B cell (primary cell): ENCODE results near the gene AANAT. TPM values are rescaled to one million over a fixed set of nuclear protein-coding genes. Genes with fewer than 3 reads are reported as not detected.
"Not testable (repeated sequence)": the region's sequence is repeated elsewhere in the genome, so short reads cannot be mapped to it uniquely, and the experiment has no call there.

Experiments
- ATAC-seq: fragments of 200-7000 bp; cut with Tn5 transposase; one replicate; pipeline ENCODE4 v1.10.0; 2021; ENCODE audit warnings: low read depth, mild to moderate bottlenecking, moderate number of reproducible peaks, moderate library complexity
- CTCF ChIA-PET: fragments of 350-600 bp; sonication (Branson Sonifier 250); formaldehyde crosslinking; loops from one replicate; lab custom pipeline; 2021; ENCODE audit warnings: antibody characterized with exemption, inconsistent platforms; lab: Charles Lee
- POLR2A ChIA-PET: fragments of 350-600 bp; sonication (Branson Sonifier 250); formaldehyde crosslinking; loops from one replicate; lab custom pipeline; 2021; ENCODE audit warnings: antibody characterized with exemption; lab: Charles Lee
- DNase-seq: peaks from one replicate; pipeline ENCODE4 v3.0.0; 2013
- H2AFZ ChIP-seq: 2 replicates; pipeline ENCODE4 v1.6.1; 2012; ENCODE audit warnings: mild to moderate bottlenecking, low read depth, low read length; ENCODE audit not compliant: insufficient read depth, poor library complexity, severe bottlenecking
- H3K27ac ChIP-seq, 2 donors: 1 replicate in 1 of 2; 2 replicates in 1 of 2; pipeline ENCODE4 v1.5.1; 2012 to 2013; ENCODE audit warnings: low read length in 2 of 2, mild to moderate bottlenecking in 2 of 2, moderate library complexity in 1 of 2
- H3K27me3 ChIP-seq, 4 experiments: fragments of 200-600 bp in 1 of 4; sonication (generic) in 1 of 4; replicated peaks in 1 of 4; 1 replicate in 2 of 4; 2 replicates in 2 of 4; pipeline versions ENCODE4 v1.6.1 to v1.7.0; 2013 to 2016; ENCODE audit warnings: low read length in 3 of 4, mild to moderate bottlenecking in 2 of 4, mixed read lengths in 1 of 4, moderate library complexity in 1 of 4; ENCODE audit not compliant: insufficient read depth in 4 of 4, control insufficient read depth in 3 of 4; ENCODE audit errors: control extremely low read depth in 1 of 4
- H3K36me3 ChIP-seq, 2 experiments: replicated peaks in 1 of 2; 1 replicate in 1 of 2; 2 replicates in 1 of 2; pipeline versions ENCODE4 v1.6.1 to v1.7.1; 2013; ENCODE audit warnings: low read length in 1 of 2; ENCODE audit not compliant: insufficient read depth in 2 of 2, control insufficient read depth in 1 of 2; ENCODE audit errors: control extremely low read depth in 1 of 2, extremely low read depth in 1 of 2
- H3K4me1 ChIP-seq, 2 donors: fragments of 200-600 bp in 1 of 2; sonication (generic) in 1 of 2; 1 replicate in 1 of 2; 2 replicates in 1 of 2; pipeline versions ENCODE4 v1.5.1 to v1.6.1; 2013 to 2017; ENCODE audit warnings: low read length in 2 of 2; ENCODE audit not compliant: control insufficient read depth in 2 of 2, insufficient read depth in 2 of 2
- H3K4me2 ChIP-seq: replicated peaks from 2 replicates; pipeline ENCODE3; 2012; ENCODE audit warnings: mild to moderate bottlenecking, low read depth, low read length; ENCODE audit not compliant: poor library complexity, severe bottlenecking
- H3K4me3 ChIP-seq, 5 experiments: fragments of 200-600 bp in 1 of 5; sonication (generic) in 1 of 5; 1 replicate in 3 of 5; 2 replicates in 2 of 5; pipeline versions ENCODE4 v1.5.1 to v1.7.0; 2011 to 2016; ENCODE audit warnings: low read length in 4 of 5, mild to moderate bottlenecking in 4 of 5, low read depth in 2 of 5, control low read depth in 1 of 5, moderate library complexity in 1 of 5; ENCODE audit not compliant: insufficient read depth in 1 of 5; ENCODE audit errors: control extremely low read depth in 1 of 5, extremely low read depth in 1 of 5
- H3K79me2 ChIP-seq: fragments of 200-600 bp; sonication (generic); one replicate; pipeline ENCODE4 v1.6.0; 2016; ENCODE audit warnings: low read length; ENCODE audit not compliant: control insufficient read depth, insufficient read depth
- H3K9ac ChIP-seq: fragments of 200-600 bp; sonication (generic); 2 replicates; pipeline ENCODE4 v1.6.1; 2017; ENCODE audit warnings: mild to moderate bottlenecking, low read length, moderate library complexity
- H3K9me3 ChIP-seq, 3 donors: one replicate each; pipeline versions ENCODE4 v1.6.1 to v1.7.1; 2013; ENCODE audit warnings: low read length in 2 of 3; ENCODE audit not compliant: control insufficient read depth in 2 of 3, insufficient read depth in 1 of 3; ENCODE audit errors: control extremely low read depth in 1 of 3
- H4K20me1 ChIP-seq: 2 replicates; pipeline ENCODE4 v1.6.0; 2012; ENCODE audit warnings: mild to moderate bottlenecking, low read length; ENCODE audit not compliant: insufficient read depth, control insufficient read depth, poor library complexity, severe bottlenecking
- H3K27ac Mint-ChIP-seq: one replicate; pipeline ENCODE4 v1.8.0; 2021; ENCODE audit warnings: mixed read lengths
- H3K27me3 Mint-ChIP-seq: one replicate; pipeline ENCODE4 v1.8.0; 2021; ENCODE audit warnings: mixed read lengths
- H3K4me1 Mint-ChIP-seq: one replicate; pipeline ENCODE4 v1.8.0; 2021; ENCODE audit warnings: mixed read lengths
- H3K4me3 Mint-ChIP-seq: one replicate; pipeline ENCODE4 v1.8.0; 2021; ENCODE audit warnings: mixed read lengths
- H3K9me3 Mint-ChIP-seq: one replicate; pipeline ENCODE4 v1.8.0; 2022; ENCODE audit warnings: mixed read lengths; ENCODE audit not compliant: insufficient read depth
- CTCF ChIP-seq: fragments of 200-600 bp; IDR thresholded peaks from one replicate; pipeline ENCODE4 v1.8.0; 2022; ENCODE audit warnings: antibody characterized with exemption, mild to moderate bottlenecking
- EZH2 ChIP-seq: IDR thresholded peaks from 2 replicates; pipeline ENCODE4 v1.6.1; 2012; ENCODE audit warnings: borderline replicate concordance, low read depth, mild to moderate bottlenecking, moderate library complexity, low read length; ENCODE audit not compliant: insufficient read depth, poor library complexity, severe bottlenecking
- WGBS: methylation state at CpG from one replicate; pipeline ENCODE4 v1.1.5; 2013; ENCODE audit warnings: missing lambda C conversion rate; ENCODE audit not compliant: insufficient coverage; 5-methylcytosine and 5-hydroxymethylcytosine counted together
- intact Hi-C: fragments of 100-400 bp; cut with micrococcal nuclease; formaldehyde crosslinking; loops from one replicate; pipeline ENCODE4 v1.10.0; 2022
- polyA plus RNA-seq: library from polyadenylated mRNA; depleted of rRNA; stranded (reverse); fragments of >200 nt; gene quantifications from 2 replicates; pipeline ENCODE4 v1.2.3, GENCODE V29; 2012
- total RNA-seq, 2 donors: library from RNA; stranded (reverse); fragments of 120-200 nt in 1 of 2; gene quantifications; 1 replicate in 1 of 2; 2 replicates in 1 of 2; pipeline versions ENCODE4 v1.2.3 to v1.2.4, GENCODE V29; 2013 to 2022

The AANAT gene
- total and polyA plus RNA-seq, 2 donors (not counting 1 experiment from before 2014, with no cell fraction given) = 0.42 to 0.94 TPM

GRCh38 chr17:76506408-76507345 is 39.3 kb downstream of the AANAT start:
- Mint-ChIP-seq H3K4me1 (peaks cover 28% of the 10 kb centered on the region), H3K27ac (peak overlapping the region; percentile 50), H3K4me3 (no peak overlapping the region), H3K9me3 (no peaks in the 10 kb centered on the region), H3K27me3 (peaks cover 2% of the 10 kb centered on the region)
- Histone ChIP-seq H2AFZ (peak overlapping the region; percentile 55), H4K20me1 (no peaks in the 10 kb centered on the region), H3K36me3 (no peaks in the 10 kb centered on the region), H3K27ac (no peak overlapping the region), H3K4me3 (no peak overlapping the region), H3K4me2 (peak overlapping the region; percentile 54), H3K79me2 (peaks cover 25% of the 10 kb centered on the region), H3K9me3 (no peaks in the 10 kb centered on the region), H3K9ac (no peak overlapping the region), H3K4me1 (peaks cover 14 to 28% of the 10 kb centered on the region in 2 donors), H3K27me3 (no peaks in the 10 kb centered on the region)
- DNase-seq (peak; percentile 92), ATAC-seq (peak; percentile 73)
- ChIA-PET POLR2A (interaction anchor here (0.5 to 22.8 kb wide), 4 partner anchors 8 to 42 kb away, joined by 5 to 478 read pairs (median 16); partner anchors contain the start of gene AANAT), CTCF (interaction anchor here (0.7 to 20.8 kb wide), 29 partner anchors 8 to 626 kb away, joined by 3 to 442 read pairs (median 5); partner anchors contain the start of gene AANAT)
- TF ChIP-seq CTCF (peak; percentile 87), EZH2 (no peak)
- intact Hi-C loops = loop anchor here (1.0 to 5.0 kb wide), 4 partner anchors 40 to 98 kb away; no protein-coding TSS in a partner anchor
- 29% methylated on average over 22 of the region's 24 CpGs for WGBS

GRCh38 chr17:76508472-76509063 is 41.2 kb downstream of the AANAT start:
- not testable (repeated sequence) for H3K9me3 ChIP-seq, H4K20me1 ChIP-seq, H3K79me2 ChIP-seq, H3K27ac ChIP-seq, H3K27me3 ChIP-seq, H3K9ac ChIP-seq, H3K27me3 Mint-ChIP-seq, H2AFZ ChIP-seq, H3K4me3 Mint-ChIP-seq, H3K36me3 ChIP-seq, H3K27ac Mint-ChIP-seq, H3K4me3 ChIP-seq, ATAC-seq, H3K9me3 Mint-ChIP-seq, H3K4me2 ChIP-seq, DNase-seq
- WGBS = 89% methylated on average over 14 of the region's 14 CpGs
- POLR2A ChIA-PET = interaction anchor here (22.8 kb wide), 1 partner anchor 26 kb away, joined by 478 read pairs; no protein-coding TSS in a partner anchor
- intact Hi-C loops = loop anchor here (5.0 kb wide), 1 partner anchor 39 kb away; no protein-coding TSS in a partner anchor
- peaks cover 21% of the 10 kb centered on the region for H3K4me1 Mint-ChIP-seq
- peaks cover 5 to 15% of the 10 kb centered on the region in 2 donors for H3K4me1 ChIP-seq
- CTCF ChIA-PET = interaction anchor here (0.6 to 20.8 kb wide), 16 partner anchors 8 to 207 kb away, joined by 3 to 442 read pairs (median 10); partner anchors contain the start of gene AANAT
